Measurements from ENCODE around the gene SH3GL2.
A peak's percentile ranks its signal among the peaks of the same experiment; 100 is the strongest.

Gene SH3GL2

DNA sequence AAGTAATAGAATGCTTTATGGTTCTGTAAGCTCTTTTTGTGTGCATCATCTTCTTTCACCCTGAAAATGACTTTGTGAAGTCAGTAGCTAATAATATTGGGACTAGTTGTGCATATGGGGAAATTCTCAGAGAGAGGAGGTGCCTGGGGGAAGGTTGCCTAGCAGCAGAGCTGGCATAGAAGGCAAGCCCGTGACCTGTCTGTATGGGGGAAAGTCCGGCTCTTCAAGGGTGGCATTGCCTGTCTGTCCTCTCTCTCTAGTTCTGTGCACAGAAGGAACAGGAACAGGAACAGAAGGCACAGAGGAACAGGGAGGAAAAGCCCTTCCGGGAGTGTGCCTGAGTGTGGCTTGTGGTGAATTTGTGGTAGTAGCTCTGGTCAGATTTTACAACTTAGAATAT is 33.1 kb downstream of the SH3GL2 start:
- no peak for DNase-seq

DNA sequence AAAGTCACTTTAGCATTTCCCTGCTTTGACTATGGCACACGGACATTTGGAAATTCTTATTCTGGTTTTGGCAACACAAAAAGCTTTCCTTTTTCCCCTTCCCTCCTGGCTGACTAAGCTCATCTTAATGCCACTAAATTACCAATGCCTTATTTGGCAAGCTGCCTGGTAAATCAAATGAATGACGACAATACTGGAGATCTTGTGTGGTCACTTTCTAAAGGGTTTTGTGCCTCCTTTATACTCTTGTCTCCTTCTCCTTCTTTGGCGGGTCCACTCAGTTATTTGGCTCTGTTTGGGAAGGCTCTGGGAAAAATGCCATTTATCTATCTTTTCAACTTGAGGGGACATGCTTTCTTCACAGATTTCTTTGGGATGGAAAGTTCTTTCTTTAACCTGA is 34.9 kb downstream of the SH3GL2 start:
- no peak for DNase-seq

DNA sequence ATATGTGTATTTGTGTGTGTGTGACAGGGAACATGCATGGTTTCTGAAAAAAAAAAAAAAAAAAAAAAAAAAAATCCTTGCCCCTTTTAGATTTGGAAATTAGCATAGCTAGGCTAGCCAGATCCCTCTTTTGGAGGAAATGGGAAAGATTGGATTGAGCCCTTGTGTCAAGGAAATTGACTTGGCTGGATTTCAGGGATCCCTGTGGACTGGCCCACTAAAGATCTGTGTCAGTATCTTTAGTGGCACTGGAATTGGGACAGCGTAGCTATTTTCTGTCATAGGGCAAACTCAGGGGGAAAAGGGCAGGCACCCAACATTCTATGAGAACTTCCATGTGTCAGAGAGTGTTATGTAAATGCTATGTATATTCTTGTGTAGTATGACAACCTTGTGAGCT is 35.4 kb downstream of the SH3GL2 start:
- DNase-seq: no peak

DNA sequence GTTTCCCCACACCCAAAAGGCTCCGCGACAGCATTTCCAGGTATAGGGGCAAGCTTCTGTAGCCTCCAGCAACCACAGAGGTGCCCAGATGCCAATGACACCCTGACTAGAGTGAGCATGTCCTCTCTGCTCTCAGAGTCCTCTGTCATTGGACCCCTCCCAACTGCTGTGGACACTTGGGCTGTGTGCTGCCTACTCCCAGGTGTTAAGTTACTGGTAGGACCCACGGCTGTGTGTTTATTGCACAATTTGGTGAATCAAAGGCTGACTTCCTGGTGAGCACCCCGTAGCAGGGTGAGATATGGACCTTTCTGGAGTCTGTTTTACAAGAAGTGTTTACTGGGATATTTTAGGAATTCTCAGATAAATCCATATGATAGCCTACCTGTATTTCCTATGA is 36.0 kb downstream of the SH3GL2 start:
- DNase-seq: no peak

DNA sequence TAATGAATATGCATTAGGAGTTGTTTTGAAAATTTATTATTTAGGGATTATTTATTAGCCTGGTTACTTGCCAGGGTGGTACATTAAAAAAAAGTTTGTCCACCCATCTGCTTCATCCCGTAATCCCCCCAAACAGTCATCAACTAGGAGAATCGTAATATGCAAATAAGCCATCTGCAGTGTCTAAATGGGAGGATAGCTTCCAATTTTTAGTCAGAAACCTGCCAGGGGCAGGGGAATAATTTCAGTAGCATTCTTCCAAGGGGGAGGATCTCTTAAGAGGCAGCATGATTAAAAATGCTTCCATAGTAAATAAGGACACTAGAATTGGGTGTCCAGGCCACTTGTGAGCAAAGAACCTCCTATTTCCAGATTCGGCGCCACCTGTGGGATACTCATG is 43.3 kb downstream of the SH3GL2 start:
- no peak for DNase-seq

GRCh38 chr9:17622749-17623148 is 43.9 kb downstream of the SH3GL2 start:
- DNase-seq: no peak

DNA sequence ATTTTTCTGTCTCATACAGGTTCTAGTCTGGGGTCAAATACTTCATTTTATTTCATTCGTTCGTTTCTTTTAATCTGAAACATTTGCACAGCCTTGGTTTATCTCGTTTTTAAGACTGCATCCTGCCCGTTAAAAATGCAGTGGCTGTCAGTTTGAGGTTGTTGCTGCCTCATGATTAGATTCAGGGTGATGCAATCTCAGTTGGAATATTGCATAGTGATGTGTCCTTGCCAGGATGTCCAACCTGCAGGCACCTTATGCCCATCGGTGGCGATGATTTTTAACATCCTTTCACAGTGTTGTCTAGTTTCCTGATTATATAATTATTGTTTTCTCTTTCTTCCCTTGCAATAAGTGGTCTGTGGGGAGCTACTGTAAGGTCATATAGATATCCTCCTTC is 45.1 kb downstream of the SH3GL2 start:
- no peak for DNase-seq

- no peak for DNase-seq
Observed at GRCh38 chr9:17624571-17624970, 45.7 kb downstream of the SH3GL2 start.

DNA sequence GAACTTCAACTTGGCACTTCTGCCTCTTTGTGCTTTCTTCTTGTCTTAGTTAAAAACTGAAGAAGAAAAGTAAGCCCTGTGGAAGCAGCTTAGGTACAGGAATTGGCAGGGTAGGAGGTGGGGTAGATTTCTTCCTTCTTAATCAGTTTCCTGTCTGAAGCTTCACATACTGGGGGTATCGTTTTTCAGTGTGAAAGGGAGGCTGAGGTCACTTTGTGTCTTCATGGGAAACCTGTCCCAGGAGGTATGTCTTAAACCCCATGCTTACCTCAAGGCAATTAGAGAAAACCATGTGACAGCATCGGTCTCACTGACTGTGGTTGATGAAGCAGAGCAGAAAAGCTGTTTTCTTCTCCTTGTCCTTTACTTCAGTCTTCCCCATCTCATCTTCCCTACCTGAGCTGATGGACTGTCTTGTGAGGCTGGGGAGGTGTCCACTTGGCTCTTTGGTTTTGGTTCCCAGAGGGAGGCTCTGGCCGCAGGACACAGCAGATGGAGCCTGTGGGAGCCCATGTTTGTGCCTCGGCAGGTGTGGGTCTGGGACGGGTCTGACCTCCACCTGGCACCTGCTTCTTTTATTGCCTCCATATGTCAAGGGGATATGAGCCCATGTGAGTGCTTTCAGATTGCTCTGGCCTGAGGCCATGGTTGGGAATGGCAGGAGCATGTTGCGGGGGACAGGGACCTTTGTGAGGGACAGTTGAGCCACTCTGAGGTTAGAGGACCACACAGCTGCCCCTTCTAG is 47.0 kb downstream of the SH3GL2 start:
- DNase-seq: no peak

DNA sequence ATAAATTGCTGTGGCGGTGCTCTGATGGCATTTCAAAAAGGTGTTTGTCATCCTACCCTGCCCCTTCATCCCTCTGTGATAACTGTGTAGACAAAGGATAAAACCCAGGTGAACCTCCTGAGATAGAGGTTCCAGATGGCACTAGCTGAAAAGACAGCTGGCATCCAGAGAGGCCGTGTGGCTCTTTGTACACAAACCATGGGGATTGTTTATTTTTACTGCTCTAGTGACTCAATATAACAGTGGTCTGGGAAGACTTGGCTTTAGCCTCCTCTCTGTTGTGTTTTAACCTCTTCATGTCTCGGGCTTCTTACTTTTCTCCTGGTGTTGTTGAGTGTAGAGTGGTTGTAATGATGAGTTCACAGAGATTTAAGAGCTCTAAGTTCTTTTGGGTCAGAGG is 48.8 kb downstream of the SH3GL2 start:
- DNase-seq: peak; percentile 56 to 72

DNA sequence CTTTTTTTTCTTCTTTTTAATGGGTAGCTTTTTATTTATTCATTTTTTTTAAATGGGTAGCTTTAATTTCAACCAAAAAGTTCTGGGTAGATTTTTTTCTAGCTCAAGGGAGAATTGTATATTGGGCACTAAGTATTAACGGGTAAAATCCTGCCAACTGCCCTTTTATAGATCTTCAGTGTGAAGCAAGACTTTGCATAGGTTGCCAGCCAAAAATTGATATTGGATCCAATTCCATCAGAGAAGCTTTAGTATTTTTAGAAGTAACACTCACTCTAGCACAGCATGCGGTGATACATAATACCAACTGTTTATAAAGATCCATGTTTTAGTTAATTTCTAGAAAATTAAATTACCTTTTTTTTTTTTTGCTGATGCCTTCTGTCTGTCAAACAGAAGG is 49.8 kb downstream of the SH3GL2 start:
- no peak for DNase-seq

GRCh38 chr9:17630531-17630949 is 51.7 kb downstream of the SH3GL2 start:
- DNase-seq: no peak

GRCh38 chr9:17631396-17631795 is 52.5 kb downstream of the SH3GL2 start:
- DNase-seq: no peak

DNA sequence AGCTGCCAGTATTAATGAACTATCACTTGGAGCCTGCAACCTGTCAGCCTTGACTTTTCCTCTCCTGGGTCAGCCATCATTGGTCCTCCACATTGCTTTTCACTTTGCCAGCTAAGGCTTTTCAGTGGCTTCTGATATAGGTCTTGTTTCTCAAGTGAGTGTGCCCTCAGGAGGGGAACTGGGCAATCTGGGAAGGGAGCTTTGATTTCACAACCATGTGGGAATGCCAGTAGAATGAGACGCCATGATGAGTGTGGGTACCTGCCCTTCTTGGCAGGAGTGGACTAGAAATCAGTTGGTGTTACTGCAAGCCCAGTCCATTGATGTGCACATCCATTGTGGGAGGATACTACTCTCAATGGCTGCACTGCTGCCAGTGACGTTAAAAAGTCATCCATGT is 54.1 kb downstream of the SH3GL2 start:
- no peak for DNase-seq

- DNase-seq: no peak
Observed at GRCh38 chr9:17635115-17635890, 56.4 kb downstream of the SH3GL2 start.

DNA sequence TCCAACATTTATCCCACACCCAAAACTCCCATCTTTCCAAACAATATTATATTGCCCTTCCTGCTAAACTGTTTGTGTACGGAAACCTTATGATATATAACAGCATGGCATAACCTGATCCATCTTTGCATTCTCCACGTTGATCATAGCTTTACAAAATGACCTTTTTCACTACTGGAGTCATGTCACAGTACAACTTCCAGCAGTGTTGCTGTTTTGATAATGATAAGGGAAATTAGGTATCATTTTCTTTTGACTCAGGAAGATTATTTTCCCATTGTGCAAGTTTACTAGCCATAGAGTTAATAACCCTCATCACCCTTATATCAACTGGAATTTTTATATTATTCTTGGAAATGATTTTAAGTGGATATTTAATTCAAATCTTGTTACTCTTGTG is 57.5 kb downstream of the SH3GL2 start:
- DNase-seq: no peak

GRCh38 chr9:17636821-17637220 is 58.0 kb downstream of the SH3GL2 start:
- DNase-seq: no peak

DNA sequence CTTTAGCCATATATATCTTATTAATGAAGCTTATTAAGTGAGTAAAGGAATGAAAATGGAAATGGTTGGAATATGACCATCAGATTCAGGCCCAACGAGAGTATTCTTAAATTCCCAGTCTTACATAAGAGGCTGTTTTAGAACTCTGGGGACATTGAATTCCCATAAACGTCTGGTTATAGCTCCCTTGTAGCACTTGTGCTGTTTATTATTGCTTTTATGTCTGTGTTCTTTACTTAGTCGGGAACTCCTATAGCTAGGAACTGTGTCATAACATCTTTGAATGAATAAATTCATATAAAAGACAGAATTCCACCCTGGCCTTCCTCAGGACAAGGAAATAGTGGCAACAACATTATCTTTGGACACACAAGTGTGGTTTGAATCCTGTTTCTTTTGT is 58.4 kb downstream of the SH3GL2 start:
- no peak for DNase-seq

GRCh38 chr9:17648516-17648915 is 69.7 kb downstream of the SH3GL2 start:
- no peak for DNase-seq

DNA sequence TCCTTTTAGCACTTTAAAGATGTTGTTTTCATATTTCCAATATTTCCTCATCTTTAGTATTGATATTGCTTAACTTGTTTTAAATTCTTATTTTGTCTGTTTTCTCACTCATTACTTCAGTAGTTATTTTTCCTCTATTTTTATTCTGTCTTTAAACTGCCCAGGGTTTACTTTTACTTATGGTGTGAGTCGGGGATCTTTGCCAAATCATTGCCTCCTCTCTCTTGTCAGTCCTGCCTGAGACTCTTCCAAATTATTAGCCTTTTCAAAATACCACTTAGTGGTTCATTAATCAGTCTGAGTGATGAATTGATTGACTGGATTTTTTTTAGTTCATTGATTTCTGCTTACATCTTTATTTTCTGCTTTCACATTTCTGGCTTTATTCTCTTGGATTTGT is 72.9 kb downstream of the SH3GL2 start:
- no peak for DNase-seq

DNA sequence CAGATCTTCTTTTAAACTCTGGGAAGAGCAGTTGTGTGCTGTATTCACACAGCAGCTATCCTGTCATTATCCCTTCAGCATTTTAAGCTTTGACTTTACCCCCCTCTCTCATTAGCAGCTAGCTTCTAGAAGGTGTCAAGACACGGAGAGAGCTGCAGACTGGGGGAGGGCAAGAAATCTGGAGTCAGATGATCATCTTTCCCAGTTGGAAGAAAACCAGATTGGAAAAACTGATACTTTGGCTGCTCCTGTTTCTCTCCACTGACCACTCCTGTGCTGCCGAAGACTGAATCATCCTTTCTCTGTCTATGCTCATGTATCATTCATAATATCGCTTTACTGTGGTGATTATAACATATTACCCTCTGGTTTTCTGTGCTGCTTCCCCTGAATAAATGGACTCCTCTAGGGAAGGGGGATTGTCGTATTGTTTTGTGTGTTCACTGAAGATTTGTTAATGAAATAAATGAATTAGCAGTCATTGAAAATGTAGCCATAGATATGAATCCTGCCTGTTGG is 75.1 kb downstream of the SH3GL2 start:
- DNase-seq: no peak

DNA sequence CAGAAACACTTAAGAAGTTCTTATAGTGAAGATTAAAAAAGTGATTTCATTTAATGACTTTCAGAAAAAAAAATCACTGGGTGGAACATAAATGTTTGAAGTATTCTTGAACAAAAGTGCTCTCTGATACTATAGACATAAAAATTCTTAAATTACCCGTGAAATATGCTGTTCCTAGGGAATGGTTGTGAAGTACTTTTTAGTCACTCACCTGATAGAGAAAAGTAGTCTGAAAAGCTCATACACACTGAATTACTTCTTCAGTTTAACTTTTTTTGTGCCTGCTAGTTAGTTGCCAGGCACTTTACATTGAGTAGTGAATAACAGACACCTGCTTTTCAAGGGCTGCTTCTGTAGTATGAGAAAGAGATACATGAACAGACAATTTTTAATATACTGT is 78.0 kb downstream of the SH3GL2 start:
- DNase-seq: no peak

DNA sequence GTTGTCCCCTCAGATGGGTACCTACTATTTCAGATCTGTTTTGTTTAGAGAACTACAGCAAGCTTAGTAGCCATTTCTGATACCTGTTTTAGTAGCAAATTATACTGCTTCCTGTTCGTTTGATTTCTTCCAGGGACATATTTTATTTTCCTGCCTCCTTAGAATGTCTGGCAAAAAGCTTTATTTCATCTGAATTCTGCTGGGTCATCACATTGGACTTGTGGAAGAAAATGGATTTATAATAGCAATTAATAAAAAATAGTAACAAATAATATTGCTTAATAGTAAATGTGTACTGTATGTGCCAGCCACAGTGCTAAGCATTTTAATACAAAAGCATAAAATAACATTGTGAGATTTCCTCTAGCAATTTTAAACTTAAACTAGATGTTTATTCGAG is 79.4 kb downstream of the SH3GL2 start:
- no peak for DNase-seq

DNA sequence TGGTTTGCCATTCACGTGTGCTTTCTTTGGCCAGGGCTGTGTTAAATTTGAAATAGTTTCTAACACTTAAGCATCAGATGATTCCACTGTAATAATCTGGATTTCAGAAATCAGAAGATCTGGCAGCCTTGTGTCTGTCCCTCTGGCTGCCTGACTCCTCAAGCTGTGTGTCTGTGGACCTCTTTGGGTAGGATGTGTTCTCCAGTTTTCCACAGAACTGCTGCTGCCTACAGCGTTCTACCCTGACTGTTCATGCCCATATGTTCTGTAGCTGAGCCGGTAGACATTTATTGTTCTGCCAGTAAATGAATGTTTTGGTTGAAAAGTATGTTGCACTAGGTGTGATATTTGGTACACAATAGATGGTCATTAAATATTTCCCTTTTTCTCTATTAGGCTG is 81.3 kb downstream of the SH3GL2 start:
- DNase-seq: no peak

All from SHP77 (cell line).